Mesendoderm (in vitro differentiated cells): ENCODE measurements around the gene EIF4G3. TPM values are rescaled to one million over a fixed set of nuclear protein-coding genes. Genes with fewer than 3 reads are reported as not detected.

Experiments used
- small RNA-seq: library from polyadenylated mRNA; stranded (forward); fragments of <200 nt; extraction: miRNeasy Mini kit (QIAGEN cat#:217004); gene quantifications from one replicate; pipeline ENCODE3, GENCODE V24; 2013; ENCODE audit not compliant: insufficient read depth

Gene EIF4G3

Small RNA genes lying within 50 kb of the gene (small RNA-seq; reads per million reads assigned to genes)
- not detected for gene AL627311.1
- gene MIR1256: 4.3 reads per million, percentile 65 among the genes with 10 or more reads in this experiment
- not detected for gene RNU7-200P
